CD4-positive, alpha-beta T cell treated with Interleukin-15 for 4 hours (primary cell): ENCODE results near the gene SS18L1.

Experiments
- DNase-seq: peaks from one replicate; pipeline ENCODE4 v3.0.0-alpha.2; 2020; ENCODE audit warnings: low spot score

SS18L1 gene

DNA sequence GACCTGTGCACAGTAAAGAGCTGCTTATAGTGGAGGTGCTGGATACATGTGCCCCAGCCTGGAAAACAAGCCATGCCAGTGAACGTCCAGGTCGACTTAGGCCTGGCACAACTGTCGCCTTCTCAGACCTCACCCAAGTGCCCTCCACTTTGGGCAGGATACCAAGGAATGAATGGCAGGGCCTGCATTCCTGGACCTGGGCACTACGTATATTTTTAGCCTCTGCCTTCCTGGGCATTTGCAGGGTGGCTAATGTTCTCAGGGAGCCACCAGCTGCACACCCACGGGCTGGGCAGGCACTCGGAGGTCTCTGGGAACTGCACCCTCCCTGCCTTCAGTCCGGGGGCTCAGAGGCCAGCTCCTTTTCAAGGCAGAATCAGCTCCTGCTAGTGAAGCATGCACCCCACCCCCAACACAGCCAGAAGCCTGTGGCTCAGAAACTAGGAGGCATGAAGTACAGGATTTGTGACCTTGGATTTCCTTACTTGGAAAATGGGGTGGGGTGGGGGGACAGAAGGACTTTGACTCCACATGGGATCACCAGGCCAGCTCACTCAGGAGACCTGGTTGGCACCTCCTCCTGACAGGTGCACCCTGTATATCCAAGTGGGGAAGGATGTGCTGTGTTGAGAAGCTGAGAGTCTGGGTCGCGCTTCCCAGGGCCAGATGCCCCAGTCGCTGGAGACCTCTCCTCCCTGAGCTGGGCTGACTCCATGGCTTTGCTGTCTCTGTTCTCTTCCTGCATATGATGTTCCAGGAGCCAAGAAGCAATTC is 23.8 kb upstream of the SS18L1 start:
- no peak for DNase-seq

DNA sequence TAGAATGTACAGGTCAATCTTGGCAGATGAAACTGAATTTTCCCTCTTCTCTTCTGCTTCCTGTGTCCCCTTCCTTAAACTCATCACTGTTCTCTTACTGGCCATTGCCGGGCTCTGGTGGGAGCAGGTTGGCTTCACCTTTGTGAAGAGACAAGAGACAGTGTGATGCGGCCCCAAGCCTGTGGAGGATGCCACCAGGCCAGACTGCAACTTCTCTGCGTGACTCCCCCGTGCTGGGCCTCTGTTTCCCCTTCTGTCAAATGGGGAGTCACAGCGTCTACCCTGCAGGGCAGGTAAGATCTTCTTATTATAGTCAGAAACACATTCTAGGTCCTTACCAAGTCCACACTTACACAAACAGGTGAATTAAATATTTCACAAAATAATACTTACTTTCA is 23.2 kb upstream of the SS18L1 start:
- DNase-seq = no peak

DNA sequence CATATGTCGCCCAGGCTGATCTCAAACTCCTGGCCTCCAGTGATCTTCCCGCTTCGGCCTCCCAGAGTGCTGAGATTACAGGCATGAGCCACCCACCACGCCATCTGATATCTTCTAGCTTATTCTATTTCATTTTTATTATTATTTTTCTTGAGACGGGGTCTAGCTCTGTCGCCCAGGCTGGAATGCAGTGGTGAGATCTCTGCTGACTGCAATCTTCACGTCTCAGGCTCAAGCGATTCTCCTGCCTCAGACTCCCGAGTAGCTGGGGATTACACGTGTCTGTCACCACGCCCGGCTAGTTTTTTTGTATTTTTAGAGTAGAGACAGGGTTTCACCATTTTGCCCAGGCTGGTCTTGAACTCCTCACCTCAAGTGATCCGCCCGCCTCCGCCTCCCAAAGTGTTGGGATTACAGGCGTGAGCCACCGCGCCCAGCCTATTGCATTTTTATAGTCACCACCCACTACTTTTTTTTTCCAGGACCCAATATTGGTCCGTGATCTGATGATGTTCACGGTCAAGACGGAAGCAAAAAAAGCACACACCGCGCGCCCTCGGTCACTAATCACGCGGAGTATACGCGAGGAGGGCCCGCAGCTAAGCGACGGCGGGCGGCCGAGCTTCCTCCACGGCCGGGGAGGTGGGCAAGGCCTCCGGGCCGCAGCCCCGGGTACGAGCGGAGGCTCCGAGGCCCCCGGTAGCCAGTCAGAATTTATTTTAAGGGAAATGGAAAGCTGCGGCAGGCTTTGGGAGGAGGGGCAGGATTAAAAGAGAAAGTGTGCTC is 22.4 kb upstream of the SS18L1 start:
- DNase-seq = no peak

DNA sequence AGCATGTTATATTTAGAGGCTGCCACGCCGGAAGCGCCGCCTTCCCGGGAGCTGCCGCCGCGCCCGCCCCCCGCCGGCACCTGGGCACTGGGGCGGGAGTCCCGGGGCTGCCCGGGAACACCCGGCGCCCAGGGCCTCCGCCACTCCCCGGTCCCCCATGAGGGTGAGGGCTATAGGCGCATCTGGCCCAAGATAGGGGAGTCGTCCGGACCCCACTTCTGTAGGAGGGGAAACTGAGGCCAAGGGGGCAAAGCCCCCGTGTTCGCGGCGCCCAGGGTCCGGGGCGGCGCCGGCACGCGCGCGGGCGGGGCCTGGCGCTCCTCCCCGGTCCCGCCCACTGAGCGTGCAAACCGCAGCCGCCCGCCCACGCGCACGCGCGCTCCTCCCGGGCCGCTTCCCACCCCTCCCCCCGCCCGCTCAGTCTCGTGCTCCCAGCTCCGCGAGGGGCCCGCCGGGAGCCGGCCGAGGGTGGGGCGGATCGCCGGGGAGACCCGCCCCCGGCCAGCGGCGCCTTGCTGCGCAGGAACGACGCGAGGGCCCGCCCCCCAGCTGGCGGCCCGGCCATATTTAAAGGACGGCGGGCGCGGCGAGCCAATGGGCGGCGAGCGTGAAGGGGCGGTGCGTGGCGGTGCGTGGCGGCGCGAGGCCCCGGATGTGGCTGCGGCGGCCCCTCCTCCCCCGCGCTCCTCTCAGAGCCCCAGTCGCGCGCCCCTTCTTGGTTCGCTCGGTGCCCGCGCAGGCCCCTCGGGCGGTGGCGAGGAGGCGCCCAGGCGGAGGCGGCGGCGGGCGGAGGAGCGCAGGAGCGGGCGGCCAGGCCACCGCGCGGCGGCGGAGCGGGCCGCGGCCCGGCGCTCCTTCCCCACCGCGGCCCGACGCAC is 21.6 kb upstream of the SS18L1 start, which contains the start of gene LSM14B:
TSS of gene LSM14B (plus strand) at position 700 of the 878 bp plus-strand sequence. CDS start 192 bp downstream, outside the sequence.
- peak; percentile 96 for DNase-seq

DNA sequence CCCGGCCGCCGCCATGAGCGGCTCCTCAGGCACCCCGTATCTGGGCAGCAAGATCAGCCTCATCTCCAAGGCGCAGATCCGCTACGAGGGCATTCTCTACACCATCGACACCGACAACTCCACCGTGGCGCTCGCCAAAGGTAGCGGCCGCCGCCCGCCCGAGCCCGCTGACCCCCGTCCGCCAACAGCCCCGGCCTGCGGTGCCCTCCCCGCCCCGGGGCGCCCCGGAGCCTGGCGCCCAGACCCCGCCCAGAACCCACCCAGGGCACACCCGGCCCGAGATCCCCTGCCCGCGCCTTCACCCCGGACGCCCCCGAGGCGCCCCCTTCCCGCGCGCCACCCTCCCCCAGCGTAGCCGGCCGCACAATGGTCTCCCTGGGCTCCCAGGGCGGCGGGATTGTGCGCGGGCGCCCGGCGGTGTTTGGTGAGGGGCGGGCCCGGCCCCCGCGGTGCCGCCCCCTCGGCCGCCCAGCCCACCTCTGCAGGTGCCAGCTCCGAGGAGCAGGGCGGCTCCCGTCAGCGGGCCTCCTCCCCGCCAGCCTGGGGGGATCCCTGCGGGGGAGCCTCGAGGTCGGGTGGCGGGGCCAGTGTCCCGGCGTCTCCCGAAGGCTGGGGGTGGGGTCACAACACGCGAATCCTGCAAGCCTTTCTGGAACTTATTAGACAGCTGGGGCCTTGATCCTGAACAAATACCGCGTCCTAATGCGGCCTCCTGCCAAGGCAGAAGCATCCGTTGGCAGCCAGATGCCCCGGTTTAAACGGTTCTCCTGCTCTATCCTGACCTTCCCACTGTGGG is 20.7 kb upstream of the SS18L1 start:
- peak; percentile 30 for DNase-seq

DNA sequence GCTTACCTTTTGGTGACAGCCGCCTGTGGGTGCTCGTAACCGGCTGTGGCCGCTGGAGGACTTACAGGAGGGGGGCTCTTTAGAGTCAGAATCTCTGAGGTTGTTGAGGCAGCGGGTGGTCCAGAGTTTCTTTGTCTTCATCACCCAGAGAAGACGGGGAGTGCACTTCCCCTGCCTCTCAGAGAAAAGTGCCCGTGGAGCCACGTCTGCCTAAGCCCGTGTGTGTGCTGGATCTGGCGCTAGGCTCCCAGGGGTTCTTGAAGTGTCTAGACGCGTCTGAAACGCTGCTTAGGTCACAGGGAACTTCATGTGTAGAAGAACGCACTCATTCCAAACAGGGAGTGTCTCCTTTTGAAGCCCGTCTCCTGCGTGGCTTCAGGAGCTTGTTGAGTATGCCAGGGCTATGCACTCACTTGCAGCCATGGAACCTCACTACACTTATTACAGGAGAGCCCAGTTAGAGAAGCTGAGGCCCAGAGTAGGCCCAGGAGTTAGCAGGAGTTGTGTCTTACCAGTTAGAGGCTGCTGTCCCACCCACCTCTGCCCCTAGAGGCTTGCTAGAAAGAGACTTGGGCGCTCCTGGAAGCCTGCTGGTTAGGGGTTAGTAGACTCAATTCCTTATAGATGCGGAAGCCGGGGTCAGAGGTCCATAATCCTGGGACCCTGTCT is 20.0 kb upstream of the SS18L1 start:
- DNase-seq = no peak

DNA sequence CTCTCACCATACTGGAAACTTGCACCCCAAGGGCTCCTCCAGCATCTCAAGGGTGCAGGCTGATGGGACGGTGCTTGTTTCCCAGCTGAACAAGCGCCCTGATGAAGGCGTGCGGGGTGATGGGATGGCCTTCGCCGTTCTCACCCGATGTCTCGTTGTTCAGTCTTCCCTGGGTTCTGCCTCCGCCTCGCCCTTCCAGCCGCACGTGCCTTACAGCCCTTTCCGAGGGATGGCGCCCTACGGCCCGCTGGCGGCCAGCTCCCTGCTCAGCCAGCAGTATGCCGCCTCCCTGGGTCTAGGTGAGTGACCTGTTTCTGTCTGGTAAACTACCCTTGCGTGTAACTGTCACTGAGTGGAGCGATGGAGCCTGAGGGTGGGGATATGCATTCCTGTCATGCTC is 17.4 kb upstream of the SS18L1 start:
- DNase-seq = no peak

DNA sequence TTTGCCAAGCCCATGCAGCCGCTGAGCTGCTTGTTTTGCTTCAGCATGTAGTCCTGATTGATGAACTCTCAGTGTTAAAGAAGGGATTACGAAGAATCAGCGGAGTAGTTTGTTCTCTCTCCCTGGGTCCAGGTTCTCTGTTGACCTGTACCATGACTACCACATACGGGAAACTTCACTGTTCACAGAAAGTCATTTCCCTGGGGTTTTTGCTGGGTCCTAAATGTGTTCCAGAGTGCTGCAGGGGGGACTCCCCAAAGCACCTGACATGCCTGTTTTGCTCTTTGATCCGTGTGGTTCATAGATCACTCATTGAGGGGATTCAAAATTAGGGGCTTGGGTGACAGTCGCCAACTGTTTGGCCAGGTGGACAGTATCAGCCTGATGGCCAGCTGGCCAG is 15.8 kb upstream of the SS18L1 start:
- DNase-seq = no peak

DNA sequence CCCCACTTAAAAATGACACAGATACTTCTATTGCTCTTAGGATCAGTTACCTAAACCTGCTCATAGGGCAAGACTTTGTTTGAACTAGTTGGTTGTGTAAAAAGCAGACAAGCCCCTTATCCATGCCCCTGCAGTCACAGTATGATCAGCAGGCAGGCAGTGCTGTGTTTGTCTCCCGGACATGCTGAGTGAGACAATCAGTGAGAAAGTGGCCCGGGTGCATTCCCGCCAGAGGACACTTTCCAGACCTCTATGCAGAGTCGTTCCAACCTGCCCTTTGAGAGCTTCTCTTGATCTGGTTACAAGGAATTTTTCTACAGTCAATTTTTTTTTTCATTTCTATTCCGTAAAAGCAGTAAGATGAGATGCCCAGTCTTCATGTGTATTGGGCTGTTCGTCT is 15.1 kb upstream of the SS18L1 start:
- DNase-seq = no peak

DNA sequence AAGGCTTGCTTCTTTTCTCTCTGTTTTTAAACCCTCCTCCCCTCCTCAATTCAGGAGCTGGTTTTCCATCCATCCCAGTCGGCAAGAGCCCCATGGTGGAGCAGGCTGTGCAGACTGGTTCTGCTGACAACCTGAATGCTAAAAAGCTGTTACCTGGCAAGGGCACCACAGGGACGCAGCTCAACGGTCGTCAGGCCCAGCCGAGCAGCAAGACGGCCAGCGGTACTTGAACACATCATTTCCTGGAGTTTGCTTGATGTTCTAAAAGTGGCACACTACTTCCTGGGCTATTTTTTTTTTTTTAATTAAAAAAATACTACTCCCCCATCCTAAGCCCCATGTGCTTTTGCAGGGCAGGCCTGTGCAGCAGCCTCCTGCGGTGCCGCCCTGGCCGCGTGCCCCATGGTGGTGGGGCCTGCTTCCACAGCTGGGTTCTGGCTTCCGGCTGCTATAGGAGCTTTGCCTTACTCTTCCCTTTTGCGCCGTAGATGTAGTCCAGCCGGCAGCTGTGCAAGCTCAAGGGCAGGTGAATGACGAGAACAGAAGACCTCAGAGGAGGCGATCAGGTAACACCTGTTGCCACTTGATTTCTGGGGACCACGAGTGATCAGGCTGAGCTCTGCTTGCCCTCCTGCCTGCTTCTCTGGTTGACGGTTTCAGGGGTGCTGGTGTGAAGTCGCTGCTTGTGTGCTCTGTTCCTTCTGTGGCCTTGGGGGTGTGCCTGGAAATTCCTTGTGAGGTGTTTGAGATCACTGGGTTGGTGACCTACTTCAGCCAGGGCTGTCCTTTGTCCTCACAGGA is 13.6 kb upstream of the SS18L1 start:
- DNase-seq = no peak

DNA sequence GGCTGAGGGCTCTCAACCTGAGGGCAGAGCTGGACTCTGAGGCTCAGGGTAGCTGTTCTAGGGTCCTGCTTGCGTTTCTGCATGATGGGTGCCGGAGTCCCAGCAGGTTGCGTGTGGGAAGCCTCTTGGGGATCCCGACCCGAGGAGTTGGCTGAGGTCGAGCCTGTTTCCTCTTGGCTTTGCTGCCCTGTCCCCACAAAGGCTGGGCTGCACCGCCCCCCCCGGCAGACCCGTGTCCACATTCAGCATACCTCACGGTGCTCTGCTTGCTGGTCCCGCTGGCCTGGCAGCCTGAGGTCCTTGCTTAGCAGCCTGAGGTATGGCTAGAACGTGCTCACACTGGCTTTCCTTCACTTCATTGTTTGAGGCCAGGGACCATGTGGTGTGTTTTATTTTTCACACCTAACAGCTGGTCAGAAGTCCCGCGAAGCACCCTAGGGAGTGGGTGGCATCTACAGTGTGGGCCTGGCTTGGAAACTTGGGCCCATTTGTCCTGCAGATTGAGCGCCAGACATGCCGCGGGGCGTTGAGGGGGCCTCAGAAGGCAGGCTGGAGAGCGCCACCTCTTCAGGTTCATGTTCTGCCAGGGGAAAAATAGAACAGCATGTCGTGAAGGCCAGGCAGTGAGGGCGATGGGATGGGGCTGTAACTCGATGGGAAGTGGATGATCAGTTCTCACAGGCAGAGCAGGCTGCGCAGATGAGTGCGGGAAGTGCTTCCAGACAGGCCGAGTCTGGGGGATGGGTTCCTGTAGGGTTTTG is 11.8 kb upstream of the SS18L1 start:
- no peak for DNase-seq

DNA sequence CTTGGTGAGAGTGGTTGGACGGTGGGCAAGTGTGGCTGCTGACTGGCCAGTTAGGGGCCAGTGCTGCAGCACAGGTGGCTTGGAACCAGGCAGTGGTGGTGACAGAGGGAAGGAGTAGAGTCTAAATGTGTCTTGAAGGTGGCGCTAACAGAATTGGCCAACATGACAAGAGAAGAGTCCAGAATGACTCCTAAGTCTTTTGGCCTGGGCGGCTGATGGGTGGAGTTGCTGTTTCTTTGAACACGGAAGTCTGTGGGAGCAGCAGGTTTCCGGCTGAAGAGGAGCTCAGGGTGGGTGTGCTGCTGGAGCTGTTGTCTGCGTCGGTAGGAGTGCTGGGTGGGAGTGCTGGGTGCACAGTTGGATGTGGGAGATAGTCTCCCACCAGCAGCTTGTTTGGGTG is 11.1 kb upstream of the SS18L1 start:
- DNase-seq = no peak

DNA sequence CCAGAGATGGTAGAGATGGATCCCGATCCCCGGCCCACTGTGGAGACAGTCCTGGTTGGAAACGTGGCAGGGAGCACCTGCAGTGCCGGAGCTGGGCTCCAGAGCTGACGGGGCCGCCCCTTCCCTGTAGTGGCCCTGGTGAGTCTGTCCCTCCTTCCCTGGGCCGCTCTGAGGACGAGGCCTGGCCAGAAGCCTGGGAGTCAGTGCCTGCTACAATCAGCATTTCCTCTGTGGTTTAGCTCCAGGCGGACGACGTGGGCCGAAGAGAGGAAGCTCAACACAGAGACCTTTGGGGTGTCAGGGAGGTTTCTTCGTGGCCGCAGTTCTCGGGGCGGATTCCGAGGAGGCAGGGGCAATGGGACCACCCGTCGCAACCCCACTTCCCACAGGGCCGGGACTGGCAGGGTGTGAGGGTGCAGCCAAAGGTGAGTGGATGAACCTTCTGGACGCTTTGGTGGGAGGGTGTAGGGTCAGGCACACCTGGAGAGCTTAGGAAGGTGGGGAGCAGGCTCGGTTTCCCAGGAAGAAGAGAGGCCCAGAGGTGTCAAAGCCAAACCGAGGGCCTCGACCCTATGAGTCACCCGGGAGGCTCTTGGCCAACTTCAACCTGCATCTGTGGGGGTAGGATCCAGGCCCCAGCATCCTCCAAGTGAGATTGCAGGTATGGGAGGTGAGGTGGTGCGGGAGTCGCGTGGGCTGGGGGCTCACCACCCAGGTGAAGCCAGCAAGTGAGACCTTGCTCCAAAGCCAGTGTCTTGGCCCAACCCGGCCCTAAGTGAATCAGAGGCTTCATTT is 10.3 kb upstream of the SS18L1 start:
- no peak for DNase-seq

DNA sequence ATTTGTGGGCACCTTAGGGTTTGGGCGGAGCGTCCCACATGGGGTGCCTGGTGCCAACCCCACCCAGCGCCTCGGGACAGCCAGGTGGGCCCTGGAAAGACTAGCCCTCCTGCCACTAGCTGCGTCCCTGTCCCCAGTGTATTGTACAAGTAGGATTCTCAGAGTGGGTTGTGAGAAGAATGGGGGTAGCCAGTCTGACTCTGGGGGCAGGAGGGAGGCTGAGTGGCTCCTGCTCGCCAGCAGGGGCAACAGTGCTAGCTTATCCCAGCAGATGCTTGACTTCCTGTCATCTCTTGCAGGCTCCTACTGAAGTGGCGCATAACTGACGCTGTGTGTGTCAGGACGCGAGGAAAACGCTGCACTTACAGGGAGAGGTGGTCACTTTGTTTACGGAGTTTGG is 9.7 kb upstream of the SS18L1 start:
- no peak for DNase-seq

DNA sequence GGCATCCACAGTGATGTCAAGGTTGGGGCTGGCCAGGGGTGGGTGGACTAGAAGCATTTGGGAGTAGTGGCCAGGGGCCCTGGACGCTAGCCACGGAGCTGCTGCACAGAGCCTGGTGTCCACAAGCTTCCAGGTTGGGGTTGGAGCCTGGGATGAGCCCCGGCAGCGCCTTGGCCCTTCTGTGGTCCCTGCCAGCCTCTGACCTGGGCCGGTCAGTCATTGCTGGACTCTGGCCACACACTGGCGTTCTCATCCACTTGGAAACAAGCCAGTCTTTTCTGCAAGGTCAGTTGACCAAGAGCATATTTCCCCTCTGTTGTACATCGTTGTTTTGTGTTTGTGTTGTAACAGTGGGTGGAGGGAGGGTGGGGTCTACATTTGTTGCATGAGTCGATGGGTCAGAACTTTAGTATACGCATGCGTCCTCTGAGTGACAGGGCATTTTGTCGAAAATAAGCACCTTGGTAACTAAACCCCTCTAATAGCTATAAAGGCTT is 8.8 kb upstream of the SS18L1 start:
- DNase-seq = no peak

DNA sequence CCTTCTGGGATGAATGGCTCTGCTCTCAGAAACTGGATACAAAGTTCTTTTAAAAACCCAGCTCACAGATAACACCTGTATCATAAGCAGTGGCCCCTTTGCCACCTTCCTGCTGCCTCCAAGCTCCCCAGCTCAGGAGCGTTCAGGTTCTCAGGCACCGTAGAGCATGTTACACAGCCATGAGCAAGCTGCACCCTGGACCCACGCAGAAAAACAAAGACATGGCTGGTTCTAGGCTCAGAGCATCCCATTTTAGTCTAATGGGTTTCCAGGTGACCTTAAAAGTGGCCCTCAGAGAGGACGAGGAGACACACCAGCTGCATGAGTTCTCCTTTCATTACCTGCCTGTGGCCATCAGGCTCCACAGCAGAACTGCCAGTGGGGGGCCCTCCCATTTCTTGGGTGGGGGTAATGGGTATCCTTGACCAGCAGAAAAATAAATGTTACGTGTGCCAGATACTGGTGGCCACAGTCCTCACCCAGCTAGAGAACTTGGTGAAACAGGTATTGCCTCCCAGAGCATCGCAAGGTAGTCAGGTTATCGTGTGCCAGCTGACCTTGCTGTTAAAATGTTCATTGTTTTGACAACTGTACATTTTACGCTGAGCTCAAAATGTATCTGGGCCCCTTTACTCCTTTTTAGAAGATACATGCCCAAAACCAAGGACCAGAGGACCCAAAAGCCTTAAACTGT is 7.8 kb upstream of the SS18L1 start:
- no peak for DNase-seq

DNA sequence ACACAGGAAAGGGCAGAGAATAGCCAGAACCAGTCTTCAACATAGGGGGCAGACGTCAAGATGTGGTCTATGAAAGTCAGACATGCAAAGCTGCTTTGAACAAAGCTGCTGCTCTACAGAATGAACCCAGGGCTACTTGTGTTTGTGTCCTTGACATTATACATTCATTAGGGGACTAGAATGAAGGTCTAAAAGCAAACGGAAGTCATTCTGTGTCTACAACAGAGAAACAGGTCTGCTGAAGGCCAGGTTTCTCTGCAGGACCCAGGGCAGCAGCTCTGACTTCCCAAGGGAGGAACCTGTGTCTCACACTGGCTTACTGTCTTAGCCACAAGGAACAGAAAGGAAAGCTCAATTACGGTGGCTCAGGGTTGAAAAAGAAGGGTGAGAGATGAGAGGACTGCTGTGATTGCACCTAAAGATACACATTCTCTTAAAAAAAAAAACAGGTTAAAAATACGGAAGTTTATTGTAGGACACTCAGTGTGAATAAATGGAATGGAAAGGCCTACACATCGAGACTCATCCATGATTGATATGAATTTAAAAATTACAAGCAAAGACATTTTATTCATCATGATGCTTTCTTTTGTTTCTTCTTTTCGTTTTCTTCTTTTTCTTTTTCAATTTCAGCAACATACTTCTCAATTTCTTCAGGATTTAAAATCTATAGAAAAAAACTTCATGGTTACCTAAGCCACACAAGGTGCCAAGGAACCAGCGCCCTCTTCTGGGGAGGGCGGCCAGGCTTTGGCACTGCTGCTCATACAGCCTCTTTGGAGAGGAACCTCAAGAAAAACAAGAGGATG is 7.1 kb upstream of the SS18L1 start:
- DNase-seq = peak; percentile 68
